ENCODE results near the gene SCUBE2.

DNA sequence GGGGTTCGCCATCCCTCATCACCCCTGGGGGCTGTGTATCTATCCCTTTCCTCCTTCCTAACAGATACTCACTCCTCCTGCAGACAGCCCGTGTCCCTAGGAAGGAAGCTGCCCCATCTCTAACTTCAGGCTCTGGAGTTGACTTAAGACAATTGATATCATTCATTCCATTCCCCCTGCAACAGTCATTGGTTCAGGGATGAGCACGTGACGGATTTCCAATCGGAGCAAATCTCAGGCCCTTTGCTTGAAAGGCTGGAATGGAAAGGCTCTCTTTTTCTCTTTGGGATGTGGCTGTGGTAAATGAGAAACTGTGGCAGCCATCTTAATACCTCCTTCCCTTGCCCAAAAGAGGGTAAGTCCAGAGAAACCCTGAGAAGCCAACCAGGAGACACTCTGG, 5.0 kb upstream of the SCUBE2 start:
- TF ChIP-seq, protein P1, sequence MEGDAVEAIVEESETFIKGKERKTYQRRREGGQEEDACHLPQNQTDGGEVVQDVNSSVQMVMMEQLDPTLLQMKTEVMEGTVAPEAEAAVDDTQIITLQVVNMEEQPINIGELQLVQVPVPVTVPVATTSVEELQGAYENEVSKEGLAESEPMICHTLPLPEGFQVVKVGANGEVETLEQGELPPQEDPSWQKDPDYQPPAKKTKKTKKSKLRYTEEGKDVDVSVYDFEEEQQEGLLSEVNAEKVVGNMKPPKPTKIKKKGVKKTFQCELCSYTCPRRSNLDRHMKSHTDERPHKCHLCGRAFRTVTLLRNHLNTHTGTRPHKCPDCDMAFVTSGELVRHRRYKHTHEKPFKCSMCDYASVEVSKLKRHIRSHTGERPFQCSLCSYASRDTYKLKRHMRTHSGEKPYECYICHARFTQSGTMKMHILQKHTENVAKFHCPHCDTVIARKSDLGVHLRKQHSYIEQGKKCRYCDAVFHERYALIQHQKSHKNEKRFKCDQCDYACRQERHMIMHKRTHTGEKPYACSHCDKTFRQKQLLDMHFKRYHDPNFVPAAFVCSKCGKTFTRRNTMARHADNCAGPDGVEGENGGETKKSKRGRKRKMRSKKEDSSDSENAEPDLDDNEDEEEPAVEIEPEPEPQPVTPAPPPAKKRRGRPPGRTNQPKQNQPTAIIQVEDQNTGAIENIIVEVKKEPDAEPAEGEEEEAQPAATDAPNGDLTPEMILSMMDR (IDR thresholded peaks at IDR 0.05): no peak
- TF ChIP-seq POLR2A (IDR thresholded peaks at IDR 0.05) (no peak), POLR2AphosphoS5 (IDR thresholded peaks at IDR 0.05) (no peak), EP300 (IDR thresholded peaks at IDR 0.05) (no peak)

All from sigmoid colon (tissue), 4 donors.